Measurements from ENCODE around the gene LENEP. TPM values are rescaled to one million over a fixed set of nuclear protein-coding genes. Genes with fewer than 3 reads are reported as not detected.

Gene LENEP
- total and polyA plus RNA-seq, 5 experiments from 2014 or later, result 0.77 to 0.91 TPM; not detected in 3

- Mint-ChIP-seq H3K9me3 (no peaks in the 10 kb centered on the region), H3K27ac (peak overlapping the region in 7 of 10 donors; percentile 56 to 77 (median 73)), H3K27me3 (peaks cover 0 to 10% (median 0%) of the 10 kb centered on the region in 5 donors), H3K4me3 (peak overlapping the region; percentile 44 to 78 (median 67)), H3K4me1 (peaks cover 26 to 65% (median 55%) of the 10 kb centered on the region in 4 donors), H3K36me3 (no peaks in the 10 kb centered on the region)
- POLR2A ChIA-PET, result interaction anchor here (0.9 to 4.3 kb wide), 17 partner anchors 9 to 457 kb away, joined by 3 to 29 read pairs (median 9); partner anchors contain the start of genes ADAM15, CKS1B, FLAD1 and PBXIP1
- ATAC-seq, result peak; percentile 25 to 26
- no peak for DNase-seq
These were observed 22.9 kb downstream of the LENEP start for GRCh38 chr1:155016231-155016831.

GRCh38 chr1:155017041-155017945, 23.9 kb downstream of the LENEP start:
- POLR2A ChIA-PET, result interaction anchor here (0.8 to 4.3 kb wide), 21 partner anchors 9 to 458 kb away, joined by 3 to 29 read pairs (median 5); partner anchors contain the start of genes ADAM15, CKS1B, FLAD1 and PBXIP1
- H3K9me3 Mint-ChIP-seq, result no peaks in the 10 kb centered on the region
- H3K36me3 Mint-ChIP-seq, result no peaks in the 10 kb centered on the region
- H3K27ac Mint-ChIP-seq, result peak overlapping the region in 5 of 10 donors; percentile 29 to 80 (median 67)
- peaks cover 26 to 56% (median 51%) of the 10 kb centered on the region in 4 donors for H3K4me1 Mint-ChIP-seq
- peak overlapping the region; percentile 52 to 78 (median 69) for H3K4me3 Mint-ChIP-seq
- DNase-seq (peak; percentile 78 to 91 (median 86)), ATAC-seq (peak; percentile 98)
- H3K27me3 Mint-ChIP-seq, result peaks cover 0 to 17% (median 0%) of the 10 kb centered on the region in 5 donors

GRCh38 chr1:155017946-155018316, 24.5 kb downstream of the LENEP start:
- H3K27ac Mint-ChIP-seq, result peak overlapping the region in 4 of 10 donors; percentile 29 to 76 (median 52)
- peaks cover 0 to 20% (median 0%) of the 10 kb centered on the region in 5 donors for H3K27me3 Mint-ChIP-seq
- H3K4me3 Mint-ChIP-seq, result peak overlapping the region; percentile 51 to 74 (median 64)
- no peaks in the 10 kb centered on the region for H3K36me3 Mint-ChIP-seq
- POLR2A ChIA-PET, result interaction anchor here (0.6 to 4.3 kb wide), 15 partner anchors 10 to 458 kb away, joined by 3 to 29 read pairs (median 6); partner anchors contain the start of genes ADAM15, FLAD1, PBXIP1 and PMVK
- no peak for DNase-seq
- peak in 1 of 2 donors; percentile 4 for ATAC-seq
- H3K4me1 Mint-ChIP-seq, result peaks cover 24 to 50% (median 45%) of the 10 kb centered on the region in 4 donors
- H3K9me3 Mint-ChIP-seq, result no peaks in the 10 kb centered on the region

- no peaks in the 10 kb centered on the region for H3K9me3 Mint-ChIP-seq
- H3K4me1 Mint-ChIP-seq, result peaks cover 21 to 43% (median 37%) of the 10 kb centered on the region in 4 donors
- peak overlapping the region in 4 of 10 donors; percentile 35 to 69 (median 52) for H3K27ac Mint-ChIP-seq
- peaks cover 0 to 2% (median 0%) of the 10 kb centered on the region in 3 donors for H3K36me3 Mint-ChIP-seq
- peak overlapping the region in 1 of 10 donors; percentile 26 for H3K4me3 Mint-ChIP-seq
- POLR2A ChIA-PET, result interaction anchor here (0.5 to 4.3 kb wide), 10 partner anchors 28 to 374 kb away, joined by 3 to 20 read pairs (median 4); partner anchors contain the start of genes FLAD1, PMVK and PYGO2
- H3K27me3 Mint-ChIP-seq, result peaks cover 0 to 28% (median 0%) of the 10 kb centered on the region in 5 donors
- DNase-seq, result no peak
- no peak for ATAC-seq
These were observed 25.4 kb downstream of the LENEP start for GRCh38 chr1:155018617-155019348.

- no peaks in the 10 kb centered on the region for H3K9me3 Mint-ChIP-seq
- peaks cover 16 to 35% (median 31%) of the 10 kb centered on the region in 4 donors for H3K4me1 Mint-ChIP-seq
- peak overlapping the region in 2 of 10 donors; percentile 3 to 30 for H3K4me3 Mint-ChIP-seq
- ATAC-seq (no peak), DNase-seq (no peak)
- H3K27me3 Mint-ChIP-seq, result peaks cover 0 to 28% (median 4%) of the 10 kb centered on the region in 5 donors
- POLR2A ChIA-PET, result interaction anchor here (0.6 to 1.8 kb wide), 4 partner anchors 36 to 58 kb away, joined by 3 to 6 read pairs (median 4); partner anchors contain the start of genes FLAD1 and PYGO2
- H3K27ac Mint-ChIP-seq, result peak overlapping the region in 3 of 10 donors; percentile 36 to 69 (median 52)
- H3K36me3 Mint-ChIP-seq, result peaks cover 0 to 2% (median 0%) of the 10 kb centered on the region in 3 donors
These were observed 26.2 kb downstream of the LENEP start for GRCh38 chr1:155019377-155020245.

GRCh38 chr1:155022136-155022926, 28.9 kb downstream of the LENEP start:
- H3K4me1 Mint-ChIP-seq, result peaks cover 8 to 17% (median 11%) of the 10 kb centered on the region in 4 donors
- ATAC-seq (no peak), DNase-seq (no peak)
- H3K27ac Mint-ChIP-seq, result no peak overlapping the region
- POLR2A ChIA-PET, result interaction anchor here (0.7 to 1.0 kb wide), 2 partner anchors 23 to 27 kb away, joined by 3 to 9 read pairs; no protein-coding TSS in a partner anchor
- no peaks in the 10 kb centered on the region for H3K9me3 Mint-ChIP-seq
- peaks cover 0 to 2% (median 0%) of the 10 kb centered on the region in 3 donors for H3K36me3 Mint-ChIP-seq
- no peak overlapping the region for H3K4me3 Mint-ChIP-seq
- H3K27me3 Mint-ChIP-seq, result peaks cover 0 to 28% (median 5%) of the 10 kb centered on the region in 5 donors

- ATAC-seq (no peak), DNase-seq (no peak)
- Mint-ChIP-seq H3K27ac (no peak overlapping the region), H3K36me3 (peaks cover 0 to 2% (median 0%) of the 10 kb centered on the region in 3 donors), H3K9me3 (no peaks in the 10 kb centered on the region), H3K4me1 (peaks cover 3 to 12% (median 9%) of the 10 kb centered on the region in 4 donors), H3K27me3 (peaks cover 0 to 28% (median 5%) of the 10 kb centered on the region in 5 donors), H3K4me3 (no peak overlapping the region)
- POLR2A ChIA-PET, result interaction anchor here (1.0 kb wide), 1 partner anchor 24 kb away, joined by 9 read pairs; no protein-coding TSS in a partner anchor
These were observed 29.5 kb downstream of the LENEP start for GRCh38 chr1:155022927-155023236.

GRCh38 chr1:155023627-155024026, 30.2 kb downstream of the LENEP start:
- Mint-ChIP-seq H3K9me3 (no peaks in the 10 kb centered on the region), H3K27me3 (peaks cover 0 to 28% (median 5%) of the 10 kb centered on the region in 5 donors), H3K27ac (peak overlapping the region in 1 of 10 donors; percentile 79), H3K4me3 (no peak overlapping the region), H3K36me3 (peaks cover 0 to 2% (median 0%) of the 10 kb centered on the region in 3 donors), H3K4me1 (peaks cover 0 to 10% (median 6%) of the 10 kb centered on the region in 4 donors)
- POLR2A ChIA-PET, result no interaction called here
- ATAC-seq, result no peak
- no peak for DNase-seq

- ATAC-seq (no peak), DNase-seq (no peak)
- H3K4me3 Mint-ChIP-seq, result no peak overlapping the region
- H3K9me3 Mint-ChIP-seq, result no peaks in the 10 kb centered on the region
- H3K27me3 Mint-ChIP-seq, result peaks cover 0 to 28% (median 5%) of the 10 kb centered on the region in 5 donors
- peaks cover 0 to 2% (median 0%) of the 10 kb centered on the region in 3 donors for H3K36me3 Mint-ChIP-seq
- H3K27ac Mint-ChIP-seq, result no peak overlapping the region
- POLR2A ChIA-PET, result no interaction called here
- peaks cover 0 to 7% (median 6%) of the 10 kb centered on the region in 4 donors for H3K4me1 Mint-ChIP-seq
These were observed 30.9 kb downstream of the LENEP start for GRCh38 chr1:155024315-155024714.

GRCh38 chr1:155026154-155026553, 32.8 kb downstream of the LENEP start:
- H3K27ac Mint-ChIP-seq, result no peak overlapping the region
- POLR2A ChIA-PET, result no interaction called here

More at GRCh38 chr1:155026154-155026553, 32.8 kb downstream of the LENEP start:
- DNase-seq (no peak), ATAC-seq (no peak)
- H3K9me3 Mint-ChIP-seq, result no peaks in the 10 kb centered on the region
- H3K4me1 Mint-ChIP-seq, result peaks cover 0 to 6% (median 0%) of the 10 kb centered on the region in 4 donors
- H3K27me3 Mint-ChIP-seq, result peaks cover 0 to 18% (median 5%) of the 10 kb centered on the region in 5 donors
- no peak overlapping the region for H3K4me3 Mint-ChIP-seq
- peaks cover 0 to 2% (median 0%) of the 10 kb centered on the region in 3 donors for H3K36me3 Mint-ChIP-seq
